Measurements from ENCODE around the gene MACF1.

MACF1 gene

DNA sequence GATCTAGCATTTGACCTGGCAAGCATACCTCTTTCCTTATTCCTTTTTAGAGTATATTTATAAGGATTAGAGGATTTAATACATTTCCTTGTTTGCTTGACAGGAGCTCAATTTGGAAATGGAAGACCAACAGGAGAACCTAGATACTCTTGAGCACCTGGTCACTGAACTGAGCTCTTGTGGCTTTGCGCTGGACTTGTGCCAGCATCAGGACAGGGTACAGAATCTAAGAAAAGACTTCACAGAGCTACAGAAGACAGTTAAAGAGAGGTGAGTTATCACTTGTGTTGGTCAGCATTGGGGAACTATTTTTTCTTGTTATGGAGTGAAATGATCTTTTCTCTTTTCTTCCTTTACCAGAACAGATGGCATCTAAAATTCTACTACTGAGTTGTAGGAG, 163.6 kb downstream of the MACF1 start:
- DNase-seq = no peak

DNA sequence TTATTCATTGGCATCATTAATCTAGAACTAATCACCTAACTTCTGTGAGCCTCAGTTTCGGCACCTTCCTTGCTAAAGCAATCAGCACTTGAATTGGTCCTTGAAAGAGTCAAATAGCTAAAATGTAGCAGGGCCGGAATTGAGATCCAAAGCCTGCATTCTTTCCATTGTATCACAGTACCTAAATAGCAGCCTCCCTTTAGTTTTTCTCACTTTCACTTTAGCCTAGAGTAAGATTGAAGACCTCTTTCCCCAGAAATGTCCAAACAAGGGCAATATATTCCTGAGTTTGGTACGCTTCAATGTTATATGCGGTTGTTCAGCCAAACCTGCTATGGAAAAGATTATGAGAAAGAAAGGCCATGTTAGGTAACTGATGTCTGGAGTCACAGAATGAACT, 165.1 kb downstream of the MACF1 start:
- DNase-seq = no peak

DNA sequence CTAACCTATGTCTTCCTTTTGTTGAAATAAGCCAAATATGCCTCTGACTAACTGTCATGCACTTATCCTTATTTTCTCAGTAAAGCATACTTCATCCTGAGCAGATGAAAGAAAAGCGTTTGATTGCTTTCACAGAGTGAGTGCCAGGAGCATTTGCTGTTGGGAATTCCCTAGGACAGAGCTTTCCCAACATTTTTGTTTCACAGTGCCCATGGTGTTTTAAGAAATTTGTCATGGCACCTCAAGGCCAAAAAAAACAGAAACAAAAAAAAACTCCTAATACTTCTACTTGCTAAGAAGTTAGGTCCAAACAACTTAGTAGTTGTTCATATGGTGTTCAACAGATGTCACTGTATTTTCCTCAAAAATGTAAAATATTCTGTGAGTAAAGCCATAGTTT, 166.1 kb downstream of the MACF1 start:
- DNase-seq = no peak

DNA sequence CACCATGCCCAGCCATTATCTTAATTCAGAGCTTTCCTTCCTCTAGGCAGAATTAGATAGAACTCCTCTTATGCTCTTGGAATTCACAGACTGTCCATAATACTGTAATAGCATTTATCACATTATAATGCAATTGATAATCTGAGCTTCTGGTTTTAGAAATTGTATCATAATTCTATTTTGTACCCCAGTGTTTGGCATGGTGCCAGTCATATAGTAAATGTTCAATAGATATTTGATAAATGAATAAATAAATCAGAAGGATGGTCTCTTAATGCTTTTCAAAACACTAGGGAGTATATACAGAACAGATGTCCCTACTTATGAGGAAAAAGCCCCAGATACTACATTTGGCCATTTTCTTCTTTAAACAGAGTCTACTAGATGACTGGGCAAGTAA, 167.6 kb downstream of the MACF1 start:
- DNase-seq = no peak

DNA sequence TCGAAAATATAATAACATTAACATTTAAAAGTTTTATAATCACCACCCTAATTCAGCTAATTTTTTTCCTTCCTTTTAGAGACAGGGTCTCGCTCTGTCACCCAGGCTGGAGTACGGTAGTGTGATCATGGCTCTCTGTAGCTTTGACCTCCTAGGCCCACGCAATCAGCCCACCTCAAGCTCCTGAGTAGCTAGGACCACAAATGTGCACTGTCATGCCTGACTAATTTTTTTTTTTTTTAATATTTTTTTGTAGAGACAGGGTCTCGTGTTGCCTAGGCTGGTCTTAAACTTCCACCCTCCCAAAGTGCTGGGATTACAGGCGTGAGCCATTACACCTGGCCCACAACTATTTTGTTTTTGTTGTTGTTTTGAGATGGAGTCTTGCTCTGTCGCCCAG, 172.2 kb downstream of the MACF1 start:
- DNase-seq = no peak

DNA sequence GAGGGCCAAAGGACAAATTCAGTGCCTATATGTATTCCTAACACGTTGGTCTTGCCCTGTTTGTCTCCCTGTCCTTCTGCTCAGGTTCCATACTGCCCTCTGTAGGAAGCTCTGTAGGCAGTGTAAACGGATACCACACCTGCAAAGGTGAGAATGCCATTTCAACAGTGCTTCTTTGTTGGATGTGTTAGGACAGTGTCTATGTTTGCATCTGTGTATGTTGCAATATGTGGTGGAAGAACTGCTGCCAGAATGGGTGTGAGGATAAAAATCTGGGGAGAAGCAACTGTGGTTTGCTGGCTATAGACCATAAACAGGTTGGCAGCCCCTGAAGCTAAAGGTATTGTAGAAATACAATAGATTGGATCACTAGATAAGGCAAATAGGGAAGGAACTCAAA, 173.9 kb downstream of the MACF1 start:
- no peak for DNase-seq

DNA sequence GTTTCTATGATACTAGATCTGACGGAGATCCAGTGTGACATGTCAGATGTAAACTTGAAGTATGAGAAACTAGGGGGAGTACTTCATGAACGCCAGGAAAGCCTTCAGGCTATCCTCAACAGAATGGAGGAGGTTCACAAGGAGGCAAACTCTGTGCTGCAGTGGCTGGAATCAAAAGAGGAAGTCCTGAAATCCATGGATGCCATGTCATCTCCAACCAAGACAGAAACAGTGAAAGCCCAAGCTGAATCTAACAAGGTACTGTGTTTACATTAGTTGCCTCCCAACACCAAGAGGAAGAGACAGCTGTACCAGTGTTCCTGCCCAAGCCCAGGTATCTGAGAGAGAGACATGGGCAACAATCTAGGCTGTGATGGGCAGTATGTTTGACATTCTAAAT, 174.7 kb downstream of the MACF1 start:
- DNase-seq = no peak

DNA sequence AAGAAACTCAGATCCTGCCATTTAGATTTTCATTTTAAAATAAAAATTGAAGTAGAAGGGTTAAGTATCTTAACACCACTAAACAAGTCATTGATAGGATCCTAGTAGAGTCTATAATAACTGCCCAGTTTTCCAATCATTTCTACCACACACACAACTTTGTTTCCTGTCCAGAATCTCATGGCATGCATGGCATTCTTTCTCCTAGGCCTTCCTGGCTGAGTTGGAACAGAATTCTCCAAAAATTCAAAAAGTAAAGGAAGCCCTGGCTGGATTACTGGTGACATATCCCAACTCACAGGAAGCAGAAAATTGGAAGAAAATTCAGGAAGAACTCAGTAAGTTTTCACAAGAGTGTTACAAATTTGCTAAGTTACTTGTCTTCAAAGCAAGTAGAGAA, 175.5 kb downstream of the MACF1 start:
- no peak for DNase-seq

DNA sequence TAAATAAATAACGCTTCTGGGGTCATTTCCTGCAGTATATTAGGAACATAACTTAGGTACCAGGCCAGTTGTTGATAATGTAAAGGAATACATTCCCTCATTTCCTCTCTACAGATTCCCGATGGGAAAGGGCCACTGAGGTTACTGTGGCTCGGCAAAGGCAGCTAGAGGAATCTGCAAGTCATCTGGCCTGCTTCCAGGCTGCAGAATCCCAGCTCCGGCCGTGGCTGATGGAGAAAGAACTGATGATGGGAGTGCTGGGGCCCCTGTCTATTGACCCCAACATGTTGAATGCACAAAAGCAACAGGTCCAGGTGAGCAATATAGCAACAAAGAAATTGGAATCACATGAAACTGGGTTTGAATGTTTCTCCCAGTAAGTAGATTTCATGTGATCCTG, 177.3 kb downstream of the MACF1 start:
- no peak for DNase-seq

DNA sequence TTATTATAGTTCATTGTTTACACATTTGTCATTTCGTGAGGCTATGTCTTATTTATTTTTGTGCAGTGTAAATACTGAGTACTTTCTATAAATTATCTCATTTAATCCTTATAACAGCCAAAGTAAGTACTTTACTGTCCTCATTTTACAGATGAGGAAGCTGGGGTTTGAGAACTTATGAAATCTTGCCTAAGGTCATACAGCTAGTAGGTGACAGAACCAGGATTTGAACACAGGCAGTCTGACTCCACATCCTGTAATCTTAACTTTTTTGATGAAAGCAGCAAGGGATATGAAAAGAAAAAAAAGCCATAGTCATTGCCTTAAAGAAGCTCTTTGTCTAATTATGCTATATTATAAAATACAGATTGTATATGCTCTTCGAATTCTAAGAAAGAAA, 179.8 kb downstream of the MACF1 start:
- DNase-seq = no peak

DNA sequence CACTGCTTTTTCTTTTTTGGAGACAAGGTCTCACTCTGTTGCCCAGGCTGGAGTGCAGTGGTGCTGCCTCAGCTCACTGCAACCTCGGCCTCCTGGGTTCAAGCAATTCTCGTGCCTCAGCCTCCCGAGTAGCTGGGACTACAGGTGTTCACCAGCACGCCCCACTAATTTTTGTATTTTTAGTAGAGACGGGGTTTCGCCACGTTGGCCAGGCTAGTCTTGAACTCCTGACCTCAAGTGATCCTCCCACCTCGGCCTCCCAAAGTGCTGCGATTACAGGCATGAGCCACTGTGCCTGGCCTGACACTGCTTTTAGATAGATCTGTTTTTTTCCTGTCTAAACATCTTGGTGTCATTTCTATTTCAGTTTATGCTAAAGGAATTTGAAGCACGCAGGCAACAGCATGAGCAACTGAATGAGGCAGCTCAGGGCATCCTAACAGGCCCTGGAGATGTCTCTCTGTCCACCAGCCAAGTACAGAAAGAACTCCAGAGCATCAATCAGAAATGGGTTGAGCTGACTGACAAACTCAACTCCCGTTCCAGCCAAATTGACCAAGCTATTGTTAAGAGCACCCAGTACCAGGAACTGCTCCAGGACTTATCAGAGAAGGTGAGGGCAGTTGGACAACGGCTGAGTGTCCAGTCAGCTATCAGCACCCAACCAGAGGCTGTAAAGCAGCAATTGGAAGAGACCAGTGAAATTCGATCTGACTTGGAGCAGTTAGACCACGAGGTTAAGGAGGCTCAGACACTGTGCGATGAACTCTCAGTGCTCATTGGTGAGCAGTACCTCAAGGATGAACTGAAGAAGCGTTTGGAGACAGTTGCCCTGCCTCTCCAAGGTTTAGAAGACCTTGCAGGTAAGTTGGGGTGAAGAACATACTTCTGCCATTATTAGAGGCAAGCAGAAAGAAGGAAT, 180.8 kb downstream of the MACF1 start:
- DNase-seq = no peak

DNA sequence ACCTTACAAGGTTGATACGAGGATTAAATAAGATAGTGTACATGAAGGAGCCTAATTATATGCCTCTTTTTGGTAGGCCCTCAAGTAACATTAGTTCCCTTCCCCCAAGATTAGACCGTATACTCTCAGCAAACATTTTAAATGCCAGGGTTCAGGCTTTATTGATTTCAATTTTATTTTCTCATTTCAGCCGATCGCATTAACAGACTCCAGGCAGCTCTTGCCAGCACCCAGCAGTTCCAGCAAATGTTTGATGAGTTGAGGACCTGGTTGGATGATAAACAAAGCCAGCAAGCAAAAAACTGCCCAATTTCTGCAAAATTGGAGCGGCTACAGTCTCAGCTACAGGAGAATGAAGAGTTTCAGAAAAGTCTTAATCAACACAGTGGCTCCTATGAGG, 182.5 kb downstream of the MACF1 start:
- DNase-seq = no peak

DNA sequence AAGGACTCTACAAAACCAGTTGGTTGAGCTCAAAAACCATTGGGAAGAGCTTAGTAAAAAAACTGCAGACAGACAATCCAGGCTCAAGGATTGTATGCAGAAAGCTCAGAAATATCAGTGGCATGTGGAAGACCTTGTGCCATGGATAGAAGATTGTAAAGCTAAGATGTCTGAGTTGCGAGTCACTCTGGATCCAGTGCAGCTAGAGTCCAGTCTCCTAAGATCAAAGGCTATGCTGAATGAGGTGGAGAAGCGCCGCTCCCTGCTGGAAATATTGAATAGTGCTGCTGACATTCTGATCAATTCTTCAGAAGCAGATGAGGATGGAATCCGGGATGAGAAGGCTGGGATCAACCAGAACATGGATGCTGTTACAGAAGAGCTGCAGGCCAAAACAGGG, 183.0 kb downstream of the MACF1 start:
- no peak for DNase-seq

DNA sequence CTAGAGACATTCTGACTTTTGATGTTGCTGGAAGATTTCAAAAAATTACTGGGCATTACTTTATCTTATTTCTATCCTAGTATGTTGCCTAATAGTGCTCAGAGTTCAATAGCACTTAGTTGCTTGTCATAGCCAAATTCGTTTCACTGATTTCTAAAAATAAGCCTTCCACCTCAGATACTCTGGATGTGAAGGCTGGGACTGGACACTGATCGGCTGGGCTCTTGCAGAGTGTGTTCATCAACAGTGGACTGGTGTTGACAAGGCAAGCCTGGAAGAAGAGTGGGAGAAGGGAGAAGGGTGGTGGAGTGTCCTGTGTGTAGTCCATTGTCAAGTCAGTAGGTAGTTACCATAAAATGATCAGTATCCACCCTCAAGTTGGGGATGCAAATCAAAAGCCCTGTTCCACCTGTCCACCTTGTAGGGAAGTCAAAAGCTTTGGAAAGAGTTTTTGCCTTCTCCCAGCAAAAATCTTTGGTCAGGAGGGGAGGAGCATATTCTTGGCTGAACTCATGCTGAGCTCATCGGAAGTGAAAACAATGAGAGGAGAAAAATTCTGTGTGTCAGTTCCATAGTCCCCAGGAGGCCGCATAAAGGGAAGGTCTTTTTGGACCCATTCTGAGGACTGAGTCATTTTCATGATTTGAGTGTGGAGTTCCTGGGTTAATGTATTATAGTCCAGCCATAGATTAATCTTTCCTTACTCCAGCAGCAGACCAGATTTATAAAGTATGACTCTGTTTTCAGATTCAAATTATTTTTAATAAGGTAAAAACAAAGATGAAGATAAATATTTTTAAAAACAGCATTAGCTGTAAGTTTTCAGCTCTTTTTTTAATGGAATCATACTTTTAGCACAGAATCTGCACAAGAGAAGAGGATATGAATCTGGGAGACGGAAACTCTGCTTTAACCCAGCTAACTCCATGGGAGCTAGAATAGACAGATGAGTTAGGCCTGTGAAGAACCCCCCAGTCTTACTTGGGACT, 187.5 kb downstream of the MACF1 start:
- DNase-seq = no peak

DNA sequence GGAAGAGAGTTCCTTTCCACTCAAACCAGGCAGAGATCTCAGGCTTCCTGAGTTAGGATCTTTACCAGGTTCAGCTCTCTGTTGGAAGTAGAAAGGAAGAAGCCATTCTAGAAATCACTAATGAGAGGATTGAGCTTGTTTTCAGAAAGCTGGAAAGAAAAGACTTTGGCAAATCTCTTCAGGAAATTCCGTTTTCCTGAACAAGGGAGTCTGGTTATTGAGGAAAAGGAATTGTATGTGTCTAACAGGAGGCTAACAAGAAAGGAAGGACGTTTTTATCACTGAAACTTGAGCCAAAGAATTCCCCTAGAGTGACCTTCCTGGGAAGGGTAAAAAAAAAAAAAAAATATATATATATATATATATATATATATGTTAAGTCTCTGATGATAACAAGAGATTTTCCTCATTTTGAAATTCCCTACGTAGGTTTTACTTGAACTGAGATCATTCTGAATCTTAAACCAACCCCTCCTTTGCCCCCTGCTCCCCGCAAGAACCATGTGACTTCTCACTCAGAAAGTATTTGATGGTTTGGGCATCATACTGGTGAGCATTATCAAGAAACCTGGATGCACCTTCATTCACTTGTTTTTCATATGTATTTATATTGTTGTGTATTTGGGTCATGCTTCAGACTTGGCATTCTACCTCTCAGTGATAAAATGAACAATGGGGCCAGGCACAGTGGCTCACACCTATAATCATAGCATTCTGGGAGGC, 188.5 kb downstream of the MACF1 start:
- DNase-seq = no peak

DNA sequence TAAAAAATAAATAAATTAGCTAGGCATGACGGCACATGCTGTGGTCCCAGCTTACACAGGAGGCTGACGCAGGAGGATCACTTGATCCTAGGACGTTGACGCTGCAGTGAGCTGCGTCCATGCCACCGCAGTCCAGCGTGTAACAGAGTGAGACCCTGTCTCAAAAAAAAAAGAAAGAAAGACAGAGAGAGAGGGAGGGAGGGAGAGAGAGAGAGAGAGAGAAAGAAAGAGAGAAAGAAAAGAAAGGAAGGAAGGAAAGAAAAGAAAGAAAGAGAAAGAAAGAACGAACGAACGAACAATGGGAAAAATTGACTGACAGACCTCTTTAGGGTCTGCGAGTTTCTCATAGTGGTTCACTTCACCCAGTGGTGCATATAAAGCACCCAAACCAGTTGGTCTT, 189.2 kb downstream of the MACF1 start:
- no peak for DNase-seq

DNA sequence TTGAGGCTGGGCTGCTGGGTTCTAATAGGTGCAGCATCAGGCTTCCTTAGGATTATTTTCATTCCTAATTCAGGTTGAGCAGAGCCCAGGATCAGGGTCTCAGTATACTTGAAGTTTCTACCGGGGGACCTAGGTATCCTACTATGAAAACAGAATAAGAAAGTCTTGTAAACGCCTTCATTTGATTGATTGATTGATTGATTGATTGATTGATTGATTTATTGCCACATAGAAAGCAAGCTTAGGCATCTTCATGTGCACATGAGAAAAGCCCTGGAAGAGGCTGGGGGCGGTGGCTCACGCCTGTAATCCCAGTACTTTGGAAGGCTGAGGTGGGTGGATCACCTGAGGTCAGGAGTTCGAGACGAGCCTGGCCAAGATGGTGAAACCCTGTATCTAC, 189.6 kb downstream of the MACF1 start:
- no peak for DNase-seq

DNA sequence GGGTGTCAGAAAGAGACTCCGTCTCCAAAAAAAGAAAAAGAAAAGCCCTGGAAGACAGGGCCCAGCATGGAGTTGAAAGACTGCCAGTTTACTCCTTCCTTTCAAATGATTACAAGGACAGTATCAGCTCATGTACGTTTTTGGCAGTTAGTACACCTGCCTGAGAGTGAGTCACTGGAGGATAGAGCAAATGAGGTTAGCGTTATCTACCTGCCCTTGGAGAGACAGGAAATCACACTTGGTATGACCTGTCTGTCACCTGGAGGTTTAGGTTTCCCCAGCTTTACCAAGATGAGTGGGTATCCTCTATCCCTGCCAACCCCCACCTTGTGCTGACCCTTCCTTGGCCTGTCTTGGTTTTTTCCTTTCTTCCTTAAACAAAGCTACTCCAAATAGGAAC, 190.1 kb downstream of the MACF1 start:
- no peak for DNase-seq

DNA sequence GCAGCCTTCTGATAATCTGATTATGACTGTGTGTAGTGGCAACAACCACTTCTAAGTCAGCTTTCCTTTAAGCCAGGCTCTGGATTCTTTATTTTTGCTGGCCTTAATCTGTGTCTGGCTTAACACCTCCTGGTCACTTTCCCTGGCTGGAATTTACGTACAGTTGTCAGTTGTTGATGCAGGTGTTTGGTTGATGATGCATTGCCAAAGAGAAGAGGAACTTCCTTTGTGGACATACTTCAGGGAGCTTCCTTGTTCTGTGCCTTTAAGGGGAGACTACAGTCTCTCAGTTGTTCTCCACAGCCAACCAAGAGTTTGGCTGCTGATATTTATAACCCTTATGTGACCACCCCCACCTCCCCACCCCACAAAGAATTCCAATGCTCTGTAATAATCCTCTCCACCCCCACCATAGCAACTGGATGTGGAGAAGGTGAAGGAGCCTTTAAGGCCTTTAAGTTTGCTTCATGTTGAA, 190.9 kb downstream of the MACF1 start:
- DNase-seq = no peak

DNA sequence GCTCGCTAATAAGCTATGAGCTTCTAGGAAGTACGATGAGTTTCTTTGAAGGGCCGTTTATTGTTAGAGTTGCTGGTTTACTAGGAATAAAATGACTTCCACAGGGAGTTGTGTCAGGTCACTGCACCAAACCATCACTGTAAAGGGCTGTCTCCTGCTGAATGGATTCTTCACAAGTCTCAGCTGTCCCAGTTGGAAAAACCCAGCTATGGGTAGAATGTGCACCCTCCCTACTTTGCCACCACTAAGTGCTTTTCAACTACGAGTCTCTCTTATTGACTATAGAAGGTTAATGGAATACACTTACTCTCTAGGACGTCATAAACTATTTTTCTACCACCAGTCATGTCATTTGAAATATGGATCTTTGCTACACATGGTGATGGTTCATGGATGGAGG, 192.2 kb downstream of the MACF1 start:
- DNase-seq = no peak

DNA sequence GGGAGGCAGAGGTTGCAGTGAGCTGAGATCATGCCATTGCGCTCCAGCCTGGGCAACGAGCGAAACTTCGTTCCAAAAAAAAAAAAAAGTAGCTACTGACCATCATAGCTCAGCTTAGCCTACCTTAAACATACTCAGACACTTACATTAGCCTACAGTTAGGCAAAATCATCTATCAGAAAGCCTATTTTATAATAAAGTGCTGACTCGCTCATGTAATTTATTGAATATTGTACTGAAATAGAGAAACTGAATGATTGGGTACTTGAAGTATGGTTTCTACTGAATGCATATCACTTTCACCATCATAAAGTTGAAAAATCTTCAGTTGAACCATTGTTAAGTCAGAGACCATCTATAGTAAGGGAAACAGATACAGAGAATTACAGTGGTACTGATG, 193.0 kb downstream of the MACF1 start:
- DNase-seq = no peak

DNA sequence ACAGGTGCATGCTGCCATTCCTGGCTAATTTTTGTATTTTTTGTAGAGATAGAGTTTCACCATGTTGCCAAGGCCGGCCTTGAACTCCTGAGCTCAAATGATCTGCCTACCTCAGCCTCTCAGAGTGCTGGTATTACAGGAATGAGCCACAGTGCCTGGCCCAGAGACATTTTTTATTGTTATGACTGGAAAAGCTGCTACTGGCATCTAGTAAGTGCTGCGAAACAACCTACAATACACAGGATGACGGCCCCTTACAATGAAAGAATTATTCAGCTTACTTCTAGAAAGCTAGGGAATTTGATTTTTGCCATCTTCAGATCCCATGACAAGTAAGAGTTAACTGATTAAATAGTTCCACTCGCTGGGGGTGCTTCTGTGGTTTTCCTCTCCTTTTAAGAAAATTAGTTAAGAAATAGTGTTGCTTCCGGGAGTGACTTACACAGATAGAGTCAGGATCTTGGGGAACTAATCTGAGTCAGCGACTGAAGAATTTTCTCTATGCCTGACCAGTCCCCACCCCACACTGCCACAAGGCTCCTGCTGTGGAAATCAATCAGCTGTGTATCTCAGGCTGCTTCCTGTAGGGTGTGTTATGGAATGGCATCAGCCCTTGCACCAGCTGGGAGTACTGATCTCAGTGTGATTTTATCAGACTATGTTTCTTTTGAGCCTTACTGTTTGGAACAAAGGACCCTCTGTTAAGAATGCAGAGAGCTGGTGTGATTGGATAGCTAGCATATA, 194.0 kb downstream of the MACF1 start:
- no peak for DNase-seq
